ENCODE measurements around the gene DNER. TPM values are rescaled to one million over a fixed set of nuclear protein-coding genes. Genes with fewer than 3 reads are reported as not detected.

Gene DNER
- total and polyA plus RNA-seq, 2 experiments from 2014 or later, result 4.7 to 8.8 TPM

- no peak overlapping the region for H2AFZ ChIP-seq
- Mint-ChIP-seq H3K9me3 (no peaks in the 10 kb centered on the region), H3K27me3 (ENCODE audit: insufficient read depth, low read depth, poor library complexity) (peaks cover 4% of the 10 kb centered on the region), H3K27ac (no peak overlapping the region), H3K4me1 (peaks cover 11% of the 10 kb centered on the region; the same call in 2 of the 3 replicates), H3K4me3 (no peak overlapping the region), H3K36me3 (ENCODE audit: low read depth) (no peaks in the 10 kb centered on the region)
- no peaks in the 10 kb centered on the region for H3K36me3 ChIP-seq (ENCODE audit: insufficient read depth)
- H3K27me3 ChIP-seq (ENCODE audit: insufficient read depth), result no peaks in the 10 kb centered on the region
- no peak overlapping the region for H3K4me3 ChIP-seq
- no peaks in the 10 kb centered on the region; the same call in 1 of the 2 replicates for H4K20me1 ChIP-seq (replicated peaks; ENCODE audit: insufficient read depth)
- peaks cover 14% of the 10 kb centered on the region for H3K4me1 ChIP-seq (ENCODE audit: insufficient read depth)
- peak; percentile 25 for DNase-seq (ENCODE audit: low spot score)
- ATAC-seq, result peak; percentile 45; the same call in 2 of the 3 replicates
- no peaks in the 10 kb centered on the region for H3F3A ChIP-seq (replicated peaks; ENCODE audit: low read depth)
- no peak for TF ChIP-seq EZH2 (IDR thresholded peaks at IDR 0.05; ENCODE audit: low read depth, unreplicated experiment)
- TF ChIP-seq, protein P1, sequence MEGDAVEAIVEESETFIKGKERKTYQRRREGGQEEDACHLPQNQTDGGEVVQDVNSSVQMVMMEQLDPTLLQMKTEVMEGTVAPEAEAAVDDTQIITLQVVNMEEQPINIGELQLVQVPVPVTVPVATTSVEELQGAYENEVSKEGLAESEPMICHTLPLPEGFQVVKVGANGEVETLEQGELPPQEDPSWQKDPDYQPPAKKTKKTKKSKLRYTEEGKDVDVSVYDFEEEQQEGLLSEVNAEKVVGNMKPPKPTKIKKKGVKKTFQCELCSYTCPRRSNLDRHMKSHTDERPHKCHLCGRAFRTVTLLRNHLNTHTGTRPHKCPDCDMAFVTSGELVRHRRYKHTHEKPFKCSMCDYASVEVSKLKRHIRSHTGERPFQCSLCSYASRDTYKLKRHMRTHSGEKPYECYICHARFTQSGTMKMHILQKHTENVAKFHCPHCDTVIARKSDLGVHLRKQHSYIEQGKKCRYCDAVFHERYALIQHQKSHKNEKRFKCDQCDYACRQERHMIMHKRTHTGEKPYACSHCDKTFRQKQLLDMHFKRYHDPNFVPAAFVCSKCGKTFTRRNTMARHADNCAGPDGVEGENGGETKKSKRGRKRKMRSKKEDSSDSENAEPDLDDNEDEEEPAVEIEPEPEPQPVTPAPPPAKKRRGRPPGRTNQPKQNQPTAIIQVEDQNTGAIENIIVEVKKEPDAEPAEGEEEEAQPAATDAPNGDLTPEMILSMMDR (conservative IDR thresholded peaks at IDR 0.05; ENCODE audit: low read depth in 2 of 2), result no peak
- no peaks in the 10 kb centered on the region for H3K79me2 ChIP-seq (replicated peaks; ENCODE audit: insufficient read depth)
- H3K4me2 ChIP-seq, result 0 out of 2 replicates have a peak overlapping the region, but pooled peaks have one; percentile 29
- H3K27ac ChIP-seq (ENCODE audit: low read depth), result no peak overlapping the region
- no peaks in the 10 kb centered on the region for H3K9me2 ChIP-seq (ENCODE audit: insufficient read depth)
Observed at GRCh38 chr2:229519655-229520430, 194.5 kb downstream of the DNER start.

GRCh38 chr2:229514273-229514895 lies 200.0 kb downstream of the DNER start:
- no peak overlapping the region; the same call in 1 of the 2 replicates for H3K27ac Mint-ChIP-seq
- H3K4me3 Mint-ChIP-seq, result no peak overlapping the region
- no peaks in the 10 kb centered on the region for H3K79me2 ChIP-seq (replicated peaks; ENCODE audit: insufficient read depth)
- no peaks in the 10 kb centered on the region for H3K36me3 ChIP-seq (ENCODE audit: insufficient read depth)
- H3K4me1 ChIP-seq (ENCODE audit: insufficient read depth), result 0 out of 2 replicates have a peak, but pooled peaks cover under 1% of the 10 kb centered on the region
- H3K27ac ChIP-seq (ENCODE audit: low read depth), result no peak overlapping the region
- no peak for TF ChIP-seq ZNF114 (CRISPR knock-in tag; IDR thresholded peaks at IDR 0.05)
- TF ChIP-seq STAT1 (IDR thresholded peaks at IDR 0.05; ENCODE audit: unreplicated experiment), result no peak
- no peak for TF ChIP-seq NANOG (IDR thresholded peaks at IDR 0.05; ENCODE audit: borderline replicate concordance)
- no peak overlapping the region for H3K4me3 ChIP-seq
- H4K20me1 ChIP-seq (replicated peaks; ENCODE audit: insufficient read depth), result no peaks in the 10 kb centered on the region
- H3K27me3 ChIP-seq (ENCODE audit: insufficient read depth), result no peaks in the 10 kb centered on the region
- H3K9me2 ChIP-seq (ENCODE audit: insufficient read depth), result no peaks in the 10 kb centered on the region
- H3K4me1 Mint-ChIP-seq, result peaks cover 1% of the 10 kb centered on the region; the same call in 2 of the 3 replicates
- no peaks in the 10 kb centered on the region for H3K36me3 Mint-ChIP-seq (ENCODE audit: low read depth)
- H3K4me2 ChIP-seq, result no peak overlapping the region
- ATAC-seq (no peak), DNase-seq (ENCODE audit: low spot score) (no peak)
- H2AFZ ChIP-seq, result no peak overlapping the region
- H3K27me3 Mint-ChIP-seq (ENCODE audit: insufficient read depth, low read depth, poor library complexity), result peaks cover 4% of the 10 kb centered on the region
- H3K9me3 Mint-ChIP-seq, result no peaks in the 10 kb centered on the region
- H3F3A ChIP-seq (replicated peaks; ENCODE audit: low read depth), result no peaks in the 10 kb centered on the region

- H3K4me1 ChIP-seq (ENCODE audit: insufficient read depth), result no peaks in the 10 kb centered on the region
- no peaks in the 10 kb centered on the region for H3K27me3 ChIP-seq (ENCODE audit: insufficient read depth)
- H3K27ac ChIP-seq (ENCODE audit: low read depth), result no peak overlapping the region
- no peak overlapping the region for H3K4me2 ChIP-seq
- no peak overlapping the region for H3K4me3 ChIP-seq
- no peak for DNase-seq (ENCODE audit: low spot score)
- ATAC-seq, result no peak
- no peak overlapping the region for H3K27ac Mint-ChIP-seq
- no peaks in the 10 kb centered on the region for H3K36me3 ChIP-seq (ENCODE audit: insufficient read depth)
- H3K79me2 ChIP-seq (replicated peaks; ENCODE audit: insufficient read depth), result no peaks in the 10 kb centered on the region
- H3K9me3 Mint-ChIP-seq, result no peaks in the 10 kb centered on the region
- no peaks in the 10 kb centered on the region for H3K27me3 Mint-ChIP-seq (ENCODE audit: insufficient read depth, low read depth, poor library complexity)
- no peak overlapping the region for H2AFZ ChIP-seq
- TF ChIP-seq ZNF114 (CRISPR knock-in tag; IDR thresholded peaks at IDR 0.05), result no peak
- no peak for TF ChIP-seq ZNF331 (CRISPR knock-in tag; IDR thresholded peaks at IDR 0.05; ENCODE audit: low read depth)
- no peak for TF ChIP-seq JUNB (IDR thresholded peaks at IDR 0.05; ENCODE audit: unreplicated experiment)
- TF ChIP-seq, protein P2, sequence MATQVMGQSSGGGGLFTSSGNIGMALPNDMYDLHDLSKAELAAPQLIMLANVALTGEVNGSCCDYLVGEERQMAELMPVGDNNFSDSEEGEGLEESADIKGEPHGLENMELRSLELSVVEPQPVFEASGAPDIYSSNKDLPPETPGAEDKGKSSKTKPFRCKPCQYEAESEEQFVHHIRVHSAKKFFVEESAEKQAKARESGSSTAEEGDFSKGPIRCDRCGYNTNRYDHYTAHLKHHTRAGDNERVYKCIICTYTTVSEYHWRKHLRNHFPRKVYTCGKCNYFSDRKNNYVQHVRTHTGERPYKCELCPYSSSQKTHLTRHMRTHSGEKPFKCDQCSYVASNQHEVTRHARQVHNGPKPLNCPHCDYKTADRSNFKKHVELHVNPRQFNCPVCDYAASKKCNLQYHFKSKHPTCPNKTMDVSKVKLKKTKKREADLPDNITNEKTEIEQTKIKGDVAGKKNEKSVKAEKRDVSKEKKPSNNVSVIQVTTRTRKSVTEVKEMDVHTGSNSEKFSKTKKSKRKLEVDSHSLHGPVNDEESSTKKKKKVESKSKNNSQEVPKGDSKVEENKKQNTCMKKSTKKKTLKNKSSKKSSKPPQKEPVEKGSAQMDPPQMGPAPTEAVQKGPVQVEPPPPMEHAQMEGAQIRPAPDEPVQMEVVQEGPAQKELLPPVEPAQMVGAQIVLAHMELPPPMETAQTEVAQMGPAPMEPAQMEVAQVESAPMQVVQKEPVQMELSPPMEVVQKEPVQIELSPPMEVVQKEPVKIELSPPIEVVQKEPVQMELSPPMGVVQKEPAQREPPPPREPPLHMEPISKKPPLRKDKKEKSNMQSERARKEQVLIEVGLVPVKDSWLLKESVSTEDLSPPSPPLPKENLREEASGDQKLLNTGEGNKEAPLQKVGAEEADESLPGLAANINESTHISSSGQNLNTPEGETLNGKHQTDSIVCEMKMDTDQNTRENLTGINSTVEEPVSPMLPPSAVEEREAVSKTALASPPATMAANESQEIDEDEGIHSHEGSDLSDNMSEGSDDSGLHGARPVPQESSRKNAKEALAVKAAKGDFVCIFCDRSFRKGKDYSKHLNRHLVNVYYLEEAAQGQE (IDR thresholded peaks at IDR 0.05; ENCODE audit: unreplicated experiment), result no peak
- TF ChIP-seq POLR2AphosphoS5 (IDR thresholded peaks at IDR 0.05; ENCODE audit: low read depth), result no peak
- TF ChIP-seq EZH2phosphoT487 (IDR thresholded peaks at IDR 0.05; ENCODE audit: unreplicated experiment), result no peak
- H3K9me2 ChIP-seq (ENCODE audit: insufficient read depth), result no peaks in the 10 kb centered on the region
- no peaks in the 10 kb centered on the region for H3K4me1 Mint-ChIP-seq
- H3K4me3 Mint-ChIP-seq, result no peak overlapping the region
- H4K20me1 ChIP-seq (replicated peaks; ENCODE audit: insufficient read depth), result no peaks in the 10 kb centered on the region
- no peaks in the 10 kb centered on the region for H3F3A ChIP-seq (replicated peaks; ENCODE audit: low read depth)
- no peaks in the 10 kb centered on the region for H3K36me3 Mint-ChIP-seq (ENCODE audit: low read depth)
Observed at GRCh38 chr2:229511524-229511923, 202.8 kb downstream of the DNER start.

Measured in GM23338 (cell line).